Stimulated activated CD4-positive, alpha-beta T cell treated with anti-CD3 and anti-CD28 coated beads, Interleukin-4, amount 100 ng/mL, for 48 hours (primary cell): ENCODE data around the gene JAK2.
"Not testable (repeated sequence)": the region's sequence is repeated elsewhere in the genome, so short reads cannot be mapped to it uniquely, and the experiment has no call there.

Source experiments
- DNase-seq, 2 donors: peaks; one replicate each; pipeline ENCODE4 v3.0.0-alpha.2; 2020; ENCODE audit warnings: low read depth in 2 of 2

JAK2 gene

GRCh38 chr9:4984621-4985385, at the start of gene JAK2:
Gene JAK2, plus strand, starts transcription at chr9:4985272. Its CDS starts 36,716 bp downstream, at chr9:5021988.
- peak; percentile 72 to 81 for DNase-seq

GRCh38 chr9:4936277-4936676, 48.8 kb upstream of the JAK2 start:
- no peak for DNase-seq

- DNase-seq, result no peak
Observed at GRCh38 chr9:4936823-4937222, 48.2 kb upstream of the JAK2 start.

- no peak for DNase-seq
Observed at GRCh38 chr9:4937446-4937845, 47.6 kb upstream of the JAK2 start.

- DNase-seq, result no peak
Observed at GRCh38 chr9:4938496-4938895, 46.6 kb upstream of the JAK2 start.

GRCh38 chr9:4939118-4939561, 45.9 kb upstream of the JAK2 start:
- DNase-seq, result no peak

- not testable (repeated sequence) for DNase-seq
Observed at GRCh38 chr9:4942042-4942691, 42.9 kb upstream of the JAK2 start.

GRCh38 chr9:4943346-4943745, 41.7 kb upstream of the JAK2 start:
- DNase-seq, result no peak

GRCh38 chr9:4944431-4945211, 40.5 kb upstream of the JAK2 start:
- DNase-seq, result peak in 1 of 2 donors; percentile 38

GRCh38 chr9:4946937-4947336, 38.1 kb upstream of the JAK2 start:
- no peak for DNase-seq

- DNase-seq, result no peak
Observed at GRCh38 chr9:4955836-4956235, 29.2 kb upstream of the JAK2 start.

- DNase-seq, result no peak
Observed at GRCh38 chr9:4959031-4959430, 26.0 kb upstream of the JAK2 start.

- DNase-seq, result no peak
Observed at GRCh38 chr9:4962085-4962484, 23.0 kb upstream of the JAK2 start.

- no peak for DNase-seq
Observed at GRCh38 chr9:4964540-4964939, 20.5 kb upstream of the JAK2 start.

- no peak for DNase-seq
Observed at GRCh38 chr9:4965174-4965821, 19.8 kb upstream of the JAK2 start.

GRCh38 chr9:4967523-4967922, 17.5 kb upstream of the JAK2 start:
- DNase-seq, result no peak

GRCh38 chr9:4969130-4969529, 15.9 kb upstream of the JAK2 start:
- no peak for DNase-seq

GRCh38 chr9:4970970-4971641, 14.0 kb upstream of the JAK2 start:
- DNase-seq, result peak; percentile 46 to 70

GRCh38 chr9:4973246-4973645, 11.8 kb upstream of the JAK2 start:
- DNase-seq, result no peak

GRCh38 chr9:4973902-4974301, 11.2 kb upstream of the JAK2 start:
- no peak for DNase-seq

GRCh38 chr9:4979239-4979638, 5.8 kb upstream of the JAK2 start:
- no peak for DNase-seq
